ENCODE measurements around the gene GPS1. TPM values are rescaled to one million over a fixed set of nuclear protein-coding genes. Genes with fewer than 3 reads are reported as not detected.

GPS1 gene
- total RNA-seq, 1 donor: 85.5 TPM

DNA sequence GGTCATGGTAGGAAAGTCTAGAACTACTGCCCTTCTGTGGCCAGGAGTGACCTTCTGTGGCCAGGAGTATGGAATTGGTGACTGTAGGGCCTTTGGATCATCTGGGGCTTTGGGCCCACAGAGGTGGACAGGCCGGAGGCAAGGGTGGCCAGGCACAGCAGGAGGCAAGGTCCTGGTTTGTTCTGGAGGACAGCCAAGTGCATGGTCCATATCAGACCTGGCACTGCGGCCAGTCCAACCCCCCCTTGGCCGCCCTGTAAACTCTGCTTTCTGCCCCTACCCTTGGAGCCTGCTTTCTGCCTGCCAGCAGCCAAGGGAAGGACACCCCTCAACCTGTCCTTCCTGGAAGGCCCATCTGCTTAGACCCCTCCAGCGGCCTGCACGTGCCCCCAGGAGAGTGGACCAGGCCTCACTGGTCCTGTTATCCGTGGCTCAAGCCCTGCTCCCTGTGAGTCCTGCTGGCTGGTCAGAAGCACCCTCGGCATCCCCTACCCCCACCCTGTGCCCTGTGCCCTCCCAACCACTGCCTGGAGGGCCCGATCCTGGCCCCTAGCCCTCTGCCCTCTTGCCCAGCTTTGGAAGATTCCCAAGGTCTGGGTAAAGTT lies 11.9 kb upstream of the GPS1 start:
- DNase-seq (ENCODE audit: low read depth): no peak
- TF ChIP-seq, protein P1, sequence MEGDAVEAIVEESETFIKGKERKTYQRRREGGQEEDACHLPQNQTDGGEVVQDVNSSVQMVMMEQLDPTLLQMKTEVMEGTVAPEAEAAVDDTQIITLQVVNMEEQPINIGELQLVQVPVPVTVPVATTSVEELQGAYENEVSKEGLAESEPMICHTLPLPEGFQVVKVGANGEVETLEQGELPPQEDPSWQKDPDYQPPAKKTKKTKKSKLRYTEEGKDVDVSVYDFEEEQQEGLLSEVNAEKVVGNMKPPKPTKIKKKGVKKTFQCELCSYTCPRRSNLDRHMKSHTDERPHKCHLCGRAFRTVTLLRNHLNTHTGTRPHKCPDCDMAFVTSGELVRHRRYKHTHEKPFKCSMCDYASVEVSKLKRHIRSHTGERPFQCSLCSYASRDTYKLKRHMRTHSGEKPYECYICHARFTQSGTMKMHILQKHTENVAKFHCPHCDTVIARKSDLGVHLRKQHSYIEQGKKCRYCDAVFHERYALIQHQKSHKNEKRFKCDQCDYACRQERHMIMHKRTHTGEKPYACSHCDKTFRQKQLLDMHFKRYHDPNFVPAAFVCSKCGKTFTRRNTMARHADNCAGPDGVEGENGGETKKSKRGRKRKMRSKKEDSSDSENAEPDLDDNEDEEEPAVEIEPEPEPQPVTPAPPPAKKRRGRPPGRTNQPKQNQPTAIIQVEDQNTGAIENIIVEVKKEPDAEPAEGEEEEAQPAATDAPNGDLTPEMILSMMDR (IDR thresholded peaks at IDR 0.05; ENCODE audit: insufficient read depth, low read length): no peak
- no peak overlapping the region for H3K4me3 ChIP-seq (ENCODE audit: low read depth, low read length)

DNA sequence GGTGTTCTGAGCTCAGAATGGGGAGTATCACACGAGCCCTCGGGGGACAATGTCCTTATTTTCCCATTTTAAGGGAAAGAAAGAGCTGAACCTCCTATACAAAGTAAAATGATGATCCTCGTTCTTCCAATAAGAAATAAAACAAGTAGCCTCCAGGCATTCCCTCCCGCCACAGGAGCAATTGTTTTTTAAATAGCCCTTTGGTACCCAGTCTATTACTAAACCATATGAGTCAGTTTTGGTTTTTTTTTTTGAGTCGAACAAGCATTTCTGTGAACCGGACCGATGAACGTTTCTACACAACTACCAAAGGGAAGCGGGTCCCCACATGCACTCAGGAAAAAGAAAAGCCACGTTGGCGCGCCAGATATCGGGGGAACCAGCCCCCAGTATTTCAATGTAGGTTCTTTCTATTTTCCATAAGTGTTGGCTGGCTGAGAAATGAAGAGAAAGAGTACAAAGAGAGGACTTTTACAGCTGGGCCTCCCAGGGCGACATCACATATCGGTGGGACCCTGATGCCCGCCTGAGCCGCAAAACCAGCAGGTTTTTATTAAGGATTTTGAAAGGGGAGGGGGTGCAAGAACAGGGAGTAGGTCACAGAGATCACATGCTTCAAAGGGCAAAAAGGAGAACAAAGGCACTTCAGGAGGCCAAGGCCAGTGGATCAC lies 10.4 kb upstream of the GPS1 start:
- DNase-seq (ENCODE audit: low read depth): no peak
- TF ChIP-seq, protein P1 (IDR thresholded peaks at IDR 0.05; ENCODE audit: insufficient read depth, low read length): no peak

DNA sequence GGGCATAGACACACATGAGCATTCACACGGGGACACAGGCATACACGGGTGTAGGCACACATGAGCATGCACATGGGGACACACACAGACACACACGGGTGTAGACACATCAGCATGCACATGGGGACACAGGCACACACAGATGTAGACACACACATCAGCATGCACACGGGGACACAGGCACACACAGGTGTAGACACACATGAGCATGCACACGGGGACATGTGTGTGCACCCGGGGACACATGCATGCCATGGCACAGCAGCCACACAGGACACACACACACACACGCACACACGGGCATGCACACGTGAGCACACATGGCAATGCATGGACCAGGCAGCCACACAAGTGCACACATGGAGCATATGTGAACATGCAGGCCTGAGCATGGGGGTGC lies 9.0 kb upstream of the GPS1 start:
- TF ChIP-seq, protein P1 (IDR thresholded peaks at IDR 0.05; ENCODE audit: insufficient read depth, low read length): no peak
- no peak overlapping the region for H3K4me3 ChIP-seq (ENCODE audit: low read depth, low read length)
- DNase-seq (ENCODE audit: low read depth): no peak

More for the DNA sequence above, 10.4 kb upstream of the GPS1 start:
- H3K4me3 ChIP-seq (ENCODE audit: low read depth, low read length): no peak overlapping the region

DNA sequence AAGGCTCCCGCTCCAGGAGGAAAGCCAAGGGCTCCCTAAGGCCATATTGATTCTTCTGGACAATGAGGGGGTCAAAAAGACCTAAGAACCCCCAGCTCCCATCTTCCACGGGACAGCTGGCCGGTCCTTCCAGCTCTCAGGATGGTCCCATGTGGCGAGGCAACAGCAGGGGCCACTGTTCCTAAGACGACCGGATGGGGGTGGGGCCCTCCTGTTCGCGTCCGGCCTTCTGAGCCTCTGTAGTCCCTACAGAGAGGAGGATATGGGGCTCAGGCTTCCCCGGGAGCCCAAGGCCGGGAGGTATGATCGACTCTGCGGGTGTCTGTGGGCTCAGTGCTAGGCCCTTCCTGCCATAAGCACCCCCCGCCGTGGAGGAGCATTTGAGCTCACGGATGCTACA lies 8.2 kb upstream of the GPS1 start:
- TF ChIP-seq, protein P1 (IDR thresholded peaks at IDR 0.05; ENCODE audit: insufficient read depth, low read length): no peak
- DNase-seq (ENCODE audit: low read depth): no peak
- H3K4me3 ChIP-seq (ENCODE audit: low read depth, low read length): no peak overlapping the region

DNA sequence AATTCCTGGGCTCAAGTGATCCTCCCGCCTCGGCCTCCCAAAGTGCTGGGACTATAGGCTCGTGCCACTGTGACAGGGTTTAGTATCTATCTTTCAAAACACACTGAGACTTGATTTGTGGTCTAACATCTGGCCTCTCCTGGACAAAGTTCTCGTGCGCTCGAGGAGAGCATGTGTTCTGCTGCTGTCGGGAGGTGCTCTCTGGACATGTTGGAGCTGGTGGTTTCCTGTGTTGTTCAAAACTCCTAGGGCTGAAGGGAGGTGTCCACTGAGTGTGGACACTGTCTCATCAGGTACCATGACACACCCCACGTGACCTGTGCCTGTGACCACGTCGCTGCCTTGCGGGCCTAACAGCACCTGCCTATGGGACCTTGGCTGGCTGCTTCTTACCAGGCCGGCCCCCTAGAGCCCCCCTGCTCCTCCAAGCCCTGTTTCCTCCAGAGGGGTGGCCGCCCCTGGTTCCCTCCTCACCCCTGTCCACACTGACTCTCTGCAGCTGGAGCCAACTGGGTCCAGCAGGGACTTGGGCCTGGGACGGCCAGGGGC lies 5.7 kb upstream of the GPS1 start:
- DNase-seq (ENCODE audit: low read depth): no peak

DNA sequence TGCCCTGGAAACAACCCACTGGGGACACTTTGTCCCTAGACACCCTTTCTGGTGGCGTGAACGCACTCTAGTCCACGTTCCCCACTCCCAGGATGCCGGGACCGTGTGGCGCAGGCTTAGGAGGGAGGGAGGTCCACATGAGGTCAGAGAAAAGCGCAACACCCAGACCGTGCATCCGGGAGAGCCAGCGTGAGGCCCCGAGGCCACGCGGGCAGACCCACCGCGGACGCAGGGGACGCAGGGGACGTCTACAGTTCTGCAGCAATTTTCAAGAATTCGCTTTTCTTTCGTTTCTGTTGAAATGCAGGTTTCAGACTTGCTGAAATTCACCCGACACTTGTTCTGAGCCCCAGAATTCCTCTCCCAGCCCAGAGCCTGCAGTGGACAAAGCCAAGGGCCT lies 4.8 kb upstream of the GPS1 start:
- no peak overlapping the region for H3K4me3 ChIP-seq (ENCODE audit: low read depth, low read length)
- TF ChIP-seq, protein P1 (IDR thresholded peaks at IDR 0.05; ENCODE audit: insufficient read depth, low read length): no peak
- no peak for DNase-seq (ENCODE audit: low read depth)

More for the DNA sequence above, 5.7 kb upstream of the GPS1 start:
- no peak overlapping the region for H3K4me3 ChIP-seq (ENCODE audit: low read depth, low read length)
- TF ChIP-seq, protein P1 (IDR thresholded peaks at IDR 0.05; ENCODE audit: insufficient read depth, low read length): no peak
